GM18502 (cell line): ENCODE results near the gene CNTNAP2.

Experiments used
- ATAC-seq: cut with Tn5 transposase; IDR thresholded peaks from one replicate; pipeline ENCODE4 v1.9.1; 2021; ENCODE audit warnings: mild to moderate bottlenecking; ENCODE audit not compliant: unreplicated experiment, poor library complexity

CNTNAP2 gene

GRCh38 chr7:147833970-147834369 is 1717.4 kb downstream of the CNTNAP2 start:
- ATAC-seq, result no peak

GRCh38 chr7:147852833-147853232 is 1736.2 kb downstream of the CNTNAP2 start:
- no peak for ATAC-seq

GRCh38 chr7:147857152-147858140 is 1740.8 kb downstream of the CNTNAP2 start:
- no peak for ATAC-seq

- ATAC-seq, result no peak
Observed at GRCh38 chr7:147858421-147858820, 1741.8 kb downstream of the CNTNAP2 start.

GRCh38 chr7:147859033-147859432 is 1742.4 kb downstream of the CNTNAP2 start:
- no peak for ATAC-seq

- ATAC-seq, result no peak
Observed at GRCh38 chr7:147859486-147859885, 1742.9 kb downstream of the CNTNAP2 start.

- ATAC-seq, result no peak
Observed at GRCh38 chr7:147861058-147861716, 1744.6 kb downstream of the CNTNAP2 start.

DNA sequence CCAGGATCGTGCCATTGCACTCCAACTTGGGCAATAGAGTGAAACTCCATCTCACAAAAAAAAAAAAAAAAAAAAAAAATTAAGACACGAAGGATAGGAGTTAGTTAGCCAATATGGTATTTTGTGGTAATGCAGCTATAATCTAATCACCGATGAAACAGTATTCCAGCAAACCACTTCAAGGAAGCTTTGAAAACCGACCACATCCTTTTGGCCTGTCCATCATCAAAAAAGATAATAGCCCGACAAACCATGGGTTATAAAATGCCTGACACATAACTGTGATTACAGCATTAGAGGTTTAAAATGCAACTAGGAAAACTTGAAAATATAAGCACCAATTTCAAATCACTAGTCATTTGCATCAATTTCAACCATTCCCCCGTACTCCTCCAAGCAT is 1745.3 kb downstream of the CNTNAP2 start:
- no peak for ATAC-seq

GRCh38 chr7:147869456-147869855 is 1752.9 kb downstream of the CNTNAP2 start:
- no peak for ATAC-seq

- no peak for ATAC-seq
Observed at GRCh38 chr7:147878912-147879661, 1762.5 kb downstream of the CNTNAP2 start.

DNA sequence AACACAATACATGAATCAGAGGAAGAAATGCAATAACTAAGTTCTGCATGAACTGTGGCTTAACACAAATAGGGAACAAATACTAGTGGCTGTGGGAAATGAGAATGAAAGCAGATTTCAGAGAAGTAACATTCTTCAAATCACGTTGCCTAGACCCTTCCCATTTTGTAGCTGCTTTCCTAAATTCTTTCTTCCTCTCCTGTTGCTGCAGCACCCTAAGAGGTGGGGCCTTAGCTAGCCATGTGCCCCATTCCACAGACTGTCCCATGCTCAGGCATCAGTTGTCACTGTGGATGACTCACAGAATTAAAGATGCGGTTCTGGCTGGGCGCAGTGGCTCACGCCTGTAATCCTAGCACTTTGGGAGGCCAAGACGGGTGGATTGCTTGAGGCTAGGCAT is 1769.3 kb downstream of the CNTNAP2 start:
- ATAC-seq, result no peak

GRCh38 chr7:147894271-147894670 is 1777.7 kb downstream of the CNTNAP2 start:
- ATAC-seq, result no peak

DNA sequence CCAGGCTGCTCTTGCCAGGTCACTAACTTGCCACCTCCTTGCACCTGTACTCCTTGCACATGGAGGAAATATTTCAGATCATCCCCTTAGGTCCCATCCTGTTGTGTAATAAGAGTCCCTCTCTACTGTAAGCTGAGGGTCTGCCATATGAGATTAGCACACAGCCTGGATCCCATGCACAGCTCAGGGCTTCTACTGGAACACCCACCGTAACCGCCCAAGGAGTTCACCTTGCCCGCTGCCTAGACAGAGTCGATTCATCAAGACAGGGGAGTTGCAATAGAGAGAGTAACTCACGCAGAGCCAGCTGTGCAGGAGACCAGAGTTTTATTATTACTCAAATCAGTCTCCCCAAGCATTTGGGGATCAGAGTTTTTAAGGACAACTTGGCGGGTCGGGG is 1779.5 kb downstream of the CNTNAP2 start:
- no peak for ATAC-seq

GRCh38 chr7:147903536-147904218 is 1787.1 kb downstream of the CNTNAP2 start:
- ATAC-seq, result no peak

- no peak for ATAC-seq
Observed at GRCh38 chr7:147904219-147904576, 1787.6 kb downstream of the CNTNAP2 start.

GRCh38 chr7:147909431-147910148 is 1793.0 kb downstream of the CNTNAP2 start:
- ATAC-seq, result no peak

GRCh38 chr7:147911201-147911601 is 1794.6 kb downstream of the CNTNAP2 start:
- no peak for ATAC-seq

GRCh38 chr7:147912291-147912690 is 1795.7 kb downstream of the CNTNAP2 start:
- ATAC-seq, result no peak

GRCh38 chr7:147912946-147913638 is 1796.5 kb downstream of the CNTNAP2 start:
- ATAC-seq, result no peak
